Endothelial cell of umbilical vein (primary cell): Measurements from ENCODE around the gene TNS1. TPM values are rescaled to one million over a fixed set of nuclear protein-coding genes. Genes with fewer than 3 reads are reported as not detected.
A peak's percentile ranks its signal among the peaks of the same experiment; 100 is the strongest.

Source experiments
- BruUV-seq: library from RNA; stranded (reverse); fragments of 400-500 nt; replicated peaks from 2 replicates; lab custom pipeline; 2021; lab: Mats Ljungman, UMichigan
- CTCF ChIA-PET: fragments of 300-600, 350-600 bp; sonication (Branson Sonifier 250); formaldehyde crosslinking; loops from one replicate; lab custom pipeline; 2021; ENCODE audit warnings: antibody characterized with exemption, inconsistent platforms; lab: Charles Lee
- POLR2A ChIA-PET: fragments of 300-600, 350-600 bp; sonication (Branson Sonifier 250); formaldehyde crosslinking; loops from one replicate; lab custom pipeline; 2021; ENCODE audit warnings: antibody characterized with exemption, inconsistent platforms; lab: Charles Lee
- DNase-seq: peaks from one replicate; pipeline ENCODE4 v3.0.0-alpha.2; 2011; ENCODE audit warnings: low read depth, low spot score
- FAIRE-seq: peaks from 2 replicates; lab custom pipeline; 2011; peaks lifted over from hg19 to GRCh38; lab: Jason Lieb, UNC
- H2AFZ ChIP-seq: 2 replicates; pipeline ENCODE4 v1.6.0; 2012; ENCODE audit warnings: low read depth, low read length, control low read depth, inconsistent platforms
- H3K27ac ChIP-seq: 2 replicates; pipeline ENCODE4 v1.5.1; 2011; ENCODE audit warnings: low read depth, mild to moderate bottlenecking, control low read depth, low read length, moderate library complexity; ENCODE audit not compliant: insufficient read depth
- H3K27me3 ChIP-seq, 2 experiments: 2 replicates each; pipeline versions ENCODE4 v1.6.0 to v1.6.1; 2011; ENCODE audit warnings: low read length in 2 of 2, mixed read lengths in 1 of 2; ENCODE audit not compliant: control insufficient read depth in 2 of 2, insufficient read depth in 2 of 2
- H3K36me3 ChIP-seq, 2 experiments: 2 replicates in 1 of 2; 3 replicates in 1 of 2; pipeline ENCODE4 v1.5.1; 2011; ENCODE audit warnings: low read length in 2 of 2, mild to moderate bottlenecking in 1 of 2, moderate library complexity in 1 of 2; ENCODE audit not compliant: control insufficient read depth in 2 of 2, insufficient read depth in 2 of 2; ENCODE audit errors: extremely low read depth in 1 of 2
- H3K4me1 ChIP-seq: 3 replicates; pipeline ENCODE4 v1.5.1; 2011; ENCODE audit warnings: mild to moderate bottlenecking, low read length; ENCODE audit not compliant: control insufficient read depth, insufficient read depth; ENCODE audit errors: extremely low read depth
- H3K4me2 ChIP-seq: 2 replicates; pipeline ENCODE4 v1.6.1; 2011; ENCODE audit warnings: low read length, control low read depth, mixed read lengths; ENCODE audit not compliant: insufficient read depth
- H3K4me3 ChIP-seq, 3 experiments: fragments of 200-600 bp in 1 of 3; sonication (generic), shearing (Covaris generic) in 1 of 3; replicated peaks in 1 of 3; 2 replicates each; pipeline ENCODE4 v1.5.1; 2011 to 2016; ENCODE audit warnings: control low read depth in 3 of 3, low read length in 3 of 3, mild to moderate bottlenecking in 2 of 3, inconsistent platforms in 1 of 3, low read depth in 1 of 3, moderate library complexity in 1 of 3; ENCODE audit not compliant: insufficient read depth in 1 of 3
- H3K79me2 ChIP-seq: 2 replicates; pipeline ENCODE4 v1.6.0; 2012; ENCODE audit warnings: low read length, inconsistent platforms; ENCODE audit not compliant: control insufficient read depth, insufficient read depth
- H3K9ac ChIP-seq: replicated peaks from 2 replicates; pipeline ENCODE3; 2011; ENCODE audit warnings: low read length, control low read depth; ENCODE audit not compliant: insufficient read depth; ENCODE audit errors: extremely low read depth
- H3K9me1 ChIP-seq: replicated peaks from 3 replicates; pipeline ENCODE4 v1.6.0; 2011; ENCODE audit warnings: mild to moderate bottlenecking, low read length; ENCODE audit not compliant: control insufficient read depth, insufficient read depth; ENCODE audit errors: extremely low read depth
- H3K9me3 ChIP-seq: replicated peaks from 2 replicates; pipeline ENCODE4 v1.5.1; 2012; ENCODE audit warnings: low read length, inconsistent platforms; ENCODE audit not compliant: control insufficient read depth, insufficient read depth
- H4K20me1 ChIP-seq: replicated peaks from 2 replicates; pipeline ENCODE3; 2011; ENCODE audit warnings: mild to moderate bottlenecking, low read length; ENCODE audit not compliant: control insufficient read depth, insufficient read depth; ENCODE audit errors: extremely low read depth
- EZH2 ChIP-seq: IDR thresholded peaks from 2 replicates; pipeline ENCODE4 v1.6.1; 2012; ENCODE audit warnings: borderline replicate concordance, low read depth, mild to moderate bottlenecking, moderate library complexity, low read length, inconsistent platforms; ENCODE audit not compliant: severe bottlenecking
- FOS ChIP-seq: IDR thresholded peaks from 2 replicates; pipeline ENCODE4 v1.6.1; 2011; ENCODE audit warnings: mild to moderate bottlenecking, low read length, moderate library complexity, borderline replicate concordance; ENCODE audit not compliant: insufficient read depth
- GATA2 ChIP-seq: IDR thresholded peaks from 2 replicates; pipeline ENCODE4 v1.7.0; 2011; ENCODE audit warnings: low read depth, mild to moderate bottlenecking, moderate library complexity, mixed read lengths, low read length; ENCODE audit not compliant: insufficient read length, insufficient read depth
- JUN ChIP-seq: IDR thresholded peaks from 2 replicates; pipeline ENCODE4 v1.6.1; 2011; ENCODE audit warnings: borderline replicate concordance, low read depth; ENCODE audit not compliant: insufficient read length, insufficient read depth
- MYC ChIP-seq: IDR thresholded peaks from one replicate; pipeline ENCODE4 v1.6.1; 2011; ENCODE audit warnings: mild to moderate bottlenecking, low read depth, low read length
- POLR2A ChIP-seq: IDR thresholded peaks from 2 replicates; pipeline ENCODE4 v1.6.1; 2012; ENCODE audit warnings: low read depth, mild to moderate bottlenecking, control low read depth, low read length
- POLR2AphosphoS5 ChIP-seq: IDR thresholded peaks from 2 replicates; pipeline ENCODE4 v1.6.1; 2012; ENCODE audit warnings: low read depth, mild to moderate bottlenecking, control low read depth, low read length, moderate library complexity; ENCODE audit not compliant: insufficient read depth
- dilution Hi-C: fragments of 300-500 bp; cut with MboI; formaldehyde crosslinking; loops from one replicate; pipeline ENCODE4 v1.15.0; 2019; ENCODE audit warnings: low sequenced_read_pairs; ENCODE audit not compliant: extremely low pct_ligation_motif_present
- intact Hi-C: fragments of 100-400 bp; cut with micrococcal nuclease; formaldehyde crosslinking; loops from one replicate; pipeline ENCODE4 v1.10.0; 2022
- polyA plus RNA-seq, 4 experiments: library from polyadenylated mRNA; depleted of rRNA in 3 of 4; stranded (reverse) in 3 of 4; unstranded in 1 of 4; fragments of >200 nt; gene quantifications; 2 replicates each; pipeline versions ENCODE4 v1.2.1 to v1.2.3, GENCODE V29; 2011 to 2012; ENCODE audit warnings: missing spikeins in 1 of 4
- total RNA-seq: library from RNA; stranded (reverse); gene quantifications from 2 replicates; pipeline ENCODE4 v1.2.3, GENCODE V29; 2021
- TF ChIP-seq, protein P1 (sequence below), 2 donors: IDR thresholded peaks; 1 replicate in 1 of 2; 2 replicates in 1 of 2; pipeline ENCODE4 v1.5.1; 2011; ENCODE audit warnings: low read length in 2 of 2, mild to moderate bottlenecking in 2 of 2, moderate library complexity in 2 of 2, control low read depth in 1 of 2, inconsistent platforms in 1 of 2, low read depth in 1 of 2; ENCODE audit not compliant: insufficient read depth in 1 of 2; ENCODE audit errors: extremely low read depth in 1 of 2
- TF ChIP-seq, protein P2 (sequence below): IDR thresholded peaks from 2 replicates; pipeline ENCODE4 v1.6.1; 2011; ENCODE audit not compliant: insufficient read depth, insufficient read length

Gene TNS1
- total and polyA plus RNA-seq, 2 donors (not counting 3 experiments of a cell fraction or from before 2014, with no cell fraction given), result 11.0 to 52.1 TPM

DNA sequence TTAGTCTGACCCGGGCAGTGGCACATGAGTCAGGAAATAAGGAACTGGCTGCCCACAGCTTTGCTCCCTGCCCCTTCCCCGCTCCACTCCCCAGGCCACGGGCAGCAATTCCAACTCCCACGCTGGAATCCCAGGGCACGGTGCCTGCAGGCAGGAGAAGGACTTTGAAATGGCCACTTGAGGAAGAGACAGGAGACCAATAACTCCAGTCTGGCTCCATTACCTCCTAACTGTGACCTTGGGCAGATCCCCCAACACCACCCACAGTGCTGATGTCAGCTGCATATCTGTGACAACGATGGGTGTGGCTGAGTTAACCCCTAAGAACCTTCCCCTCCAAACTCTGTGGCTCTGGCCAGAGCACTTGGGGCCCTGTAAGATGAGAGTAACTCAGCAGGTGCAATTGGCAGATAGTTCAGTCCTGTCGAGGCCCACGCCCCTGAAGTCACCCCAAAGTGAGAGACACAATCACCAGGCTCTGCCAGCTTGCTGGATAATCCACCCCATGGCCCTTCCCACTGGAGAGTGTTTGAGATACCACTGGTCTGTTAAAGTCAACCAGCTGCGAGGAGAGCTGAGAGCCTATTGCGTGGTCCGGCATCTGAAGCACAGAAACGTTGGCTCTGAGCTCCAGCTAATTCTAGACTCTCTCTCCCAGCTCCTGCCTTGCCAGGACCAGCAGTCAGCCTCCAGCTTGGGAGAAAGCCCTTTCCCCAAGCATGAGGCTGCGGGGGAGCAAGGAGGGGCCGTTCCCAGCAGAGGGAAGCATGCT is 175.2 kb downstream of the TNS1 start:
- no peak overlapping the region for H2AFZ ChIP-seq
- no peaks in the 10 kb centered on the region for H3K9me3 ChIP-seq
- TF ChIP-seq POLR2A (no peak), EZH2 (no peak), POLR2AphosphoS5 (no peak), GATA2 (no peak), JUN (no peak), MYC (no peak), FOS (no peak)
- TF ChIP-seq, protein P1, sequence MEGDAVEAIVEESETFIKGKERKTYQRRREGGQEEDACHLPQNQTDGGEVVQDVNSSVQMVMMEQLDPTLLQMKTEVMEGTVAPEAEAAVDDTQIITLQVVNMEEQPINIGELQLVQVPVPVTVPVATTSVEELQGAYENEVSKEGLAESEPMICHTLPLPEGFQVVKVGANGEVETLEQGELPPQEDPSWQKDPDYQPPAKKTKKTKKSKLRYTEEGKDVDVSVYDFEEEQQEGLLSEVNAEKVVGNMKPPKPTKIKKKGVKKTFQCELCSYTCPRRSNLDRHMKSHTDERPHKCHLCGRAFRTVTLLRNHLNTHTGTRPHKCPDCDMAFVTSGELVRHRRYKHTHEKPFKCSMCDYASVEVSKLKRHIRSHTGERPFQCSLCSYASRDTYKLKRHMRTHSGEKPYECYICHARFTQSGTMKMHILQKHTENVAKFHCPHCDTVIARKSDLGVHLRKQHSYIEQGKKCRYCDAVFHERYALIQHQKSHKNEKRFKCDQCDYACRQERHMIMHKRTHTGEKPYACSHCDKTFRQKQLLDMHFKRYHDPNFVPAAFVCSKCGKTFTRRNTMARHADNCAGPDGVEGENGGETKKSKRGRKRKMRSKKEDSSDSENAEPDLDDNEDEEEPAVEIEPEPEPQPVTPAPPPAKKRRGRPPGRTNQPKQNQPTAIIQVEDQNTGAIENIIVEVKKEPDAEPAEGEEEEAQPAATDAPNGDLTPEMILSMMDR (IDR thresholded peaks at IDR 0.05; ENCODE audit: extremely low read depth in 1 of 2, insufficient read depth in 1 of 2, low read depth in 1 of 2, low read length in 2 of 2), result no peak
- TF ChIP-seq, protein P2, sequence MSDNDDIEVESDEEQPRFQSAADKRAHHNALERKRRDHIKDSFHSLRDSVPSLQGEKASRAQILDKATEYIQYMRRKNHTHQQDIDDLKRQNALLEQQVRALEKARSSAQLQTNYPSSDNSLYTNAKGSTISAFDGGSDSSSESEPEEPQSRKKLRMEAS, result no peak
- no peaks in the 10 kb centered on the region for H3K79me2 ChIP-seq
- no TSS peak for BruUV-seq
- ChIA-PET POLR2A (no interaction called here), CTCF (interaction anchor here (1.0 to 1.6 kb wide), 4 partner anchors 9 to 166 kb away, joined by 3 to 5 read pairs (median 4); no protein-coding TSS in a partner anchor)
- H3K9ac ChIP-seq, result no peak overlapping the region
- H4K20me1 ChIP-seq, result no peaks in the 10 kb centered on the region
- H3K4me1 ChIP-seq, result no peaks in the 10 kb centered on the region
- dilution Hi-C loops (no loop called here), intact Hi-C loops (no loop called here)
- DNase-seq, result peak; percentile 36
- FAIRE-seq, result no peak
- no peak overlapping the region for H3K4me3 ChIP-seq
- no peak overlapping the region for H3K4me2 ChIP-seq
- no peak overlapping the region for H3K27ac ChIP-seq
- no peaks in the 10 kb centered on the region for H3K27me3 ChIP-seq
- peaks cover 0 to 15% of the 10 kb centered on the region in 2 experiments for H3K36me3 ChIP-seq
- H3K9me1 ChIP-seq, result no peaks in the 10 kb centered on the region
